Posterior cingulate gyrus (tissue), 11 donors: ENCODE results near the gene TMEM192.
"Not testable (repeated sequence)": the region's sequence is repeated elsewhere in the genome, so short reads cannot be mapped to it uniquely, and the experiment has no call there.

Experiments used
- DNase-seq, 10 donors: peaks; one replicate each; pipeline versions ENCODE4 v3.0.0 to v3.0.0-alpha.2; 2020 to 2021; ENCODE audit warnings: mixed read lengths in 3 of 10
- intact Hi-C: fragments of 100-400 bp; cut with DNase I; formaldehyde crosslinking; loops from one replicate; pipeline ENCODE4 v1.15.1; 2023

TMEM192 gene

DNA sequence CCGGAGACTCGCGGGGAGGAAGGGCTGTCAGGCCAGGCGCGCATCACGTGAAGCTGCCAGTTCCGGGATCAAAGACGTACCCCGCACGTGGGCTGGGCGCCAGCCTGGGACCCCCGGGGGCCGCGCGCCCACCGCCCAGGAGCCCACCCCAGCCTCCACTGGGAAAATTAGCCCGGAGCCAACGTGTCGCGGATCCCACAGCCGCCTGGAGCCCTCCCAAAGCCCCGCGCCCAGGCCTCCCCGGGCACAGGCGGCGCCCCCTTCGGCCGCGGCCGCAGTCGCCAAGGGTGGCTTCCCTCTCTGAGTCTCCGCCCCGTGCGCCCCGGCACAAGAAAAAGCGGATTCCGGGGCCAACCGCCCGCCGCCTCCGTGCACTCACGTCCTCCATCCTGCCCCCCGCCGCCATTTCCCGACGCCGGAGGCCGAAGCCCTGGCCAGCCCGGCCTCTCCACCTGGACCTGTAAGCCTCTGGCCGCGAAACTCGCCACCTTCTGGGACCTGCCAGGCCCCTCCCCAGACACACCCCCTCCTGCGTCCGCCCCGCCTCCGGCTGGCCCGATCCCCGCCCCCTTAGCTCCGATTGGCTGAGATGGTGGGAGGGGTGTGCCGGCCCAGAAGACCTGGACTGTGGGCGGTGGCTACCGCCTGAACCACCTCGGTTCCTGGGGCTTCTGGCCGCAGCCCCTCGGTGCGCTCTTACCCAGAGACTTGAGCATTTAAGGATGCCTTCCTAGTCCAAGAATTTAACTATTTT lies at the start of gene TMEM192:
TMEM192 (minus strand) TSS at position 493 of the 754 bp plus-strand sequence; CDS start at position 406, 87 bp downstream.
- peak; percentile 92 to 99 (median 96) for DNase-seq
- intact Hi-C loops = loop anchor here (1.0 to 5.0 kb wide), 2 partner anchors 95 to 215 kb away; partner anchors contain the start of genes KLHL2 and MSMO1

DNA sequence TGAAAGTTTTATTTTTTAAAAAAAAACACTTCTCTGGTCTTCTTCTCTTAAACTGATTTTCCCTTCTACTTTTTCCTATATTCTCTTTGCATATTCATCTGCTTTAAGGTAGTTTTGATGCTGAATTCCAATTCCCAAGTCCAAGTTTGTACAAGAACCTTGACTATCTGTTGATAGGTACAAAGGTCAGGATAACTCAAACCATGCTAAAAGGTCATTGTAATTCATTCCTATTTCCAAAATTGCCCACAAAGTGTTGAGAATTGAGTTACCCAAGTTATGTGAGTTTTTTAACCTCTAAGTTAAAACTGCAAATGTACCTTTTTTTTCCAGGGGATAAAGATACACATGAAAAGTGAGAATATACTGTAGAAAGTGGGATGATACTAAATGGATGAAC lies 46.1 kb upstream of the TMEM192 start:
- no peak for DNase-seq
- intact Hi-C loops = no loop called here

DNA sequence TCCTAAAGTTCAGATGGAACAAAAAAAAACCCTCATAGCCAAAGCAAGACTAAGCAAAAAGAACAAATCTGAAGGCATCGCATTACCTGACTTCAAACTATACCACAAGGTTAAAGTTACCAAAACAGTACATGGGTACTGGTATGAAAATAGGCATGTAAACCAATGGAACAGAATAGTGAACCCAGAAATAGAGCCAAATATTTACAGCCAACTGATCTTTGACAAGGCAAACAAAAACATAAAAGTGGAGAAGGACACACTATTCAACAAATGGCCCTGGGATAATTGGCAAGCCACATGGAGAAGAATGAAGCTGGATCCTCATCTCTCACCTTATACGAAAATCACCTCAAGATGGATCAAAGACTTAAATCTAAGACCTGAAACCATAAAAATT lies 44.2 kb upstream of the TMEM192 start:
- intact Hi-C loops = no loop called here
- DNase-seq = no peak

DNA sequence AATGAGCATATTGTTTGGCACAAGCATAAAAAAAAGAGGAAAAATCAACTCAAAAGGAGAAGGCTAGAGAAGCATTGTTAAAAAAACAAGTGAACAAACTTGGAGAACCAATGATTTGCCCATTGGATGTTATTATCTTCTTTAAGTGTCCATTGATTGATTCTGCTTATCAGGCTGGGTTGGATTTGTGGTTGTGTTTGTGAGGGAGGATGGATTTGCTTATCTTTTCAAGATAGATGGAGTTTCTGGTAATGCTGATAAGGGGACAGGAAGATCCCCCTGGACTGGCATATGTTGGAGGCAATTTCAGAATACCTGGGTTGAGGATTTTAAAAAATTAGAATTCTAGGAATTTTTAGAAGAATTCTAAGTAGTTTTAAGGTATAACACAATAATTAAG lies 41.8 kb upstream of the TMEM192 start:
- DNase-seq = no peak
- intact Hi-C loops = no loop called here

DNA sequence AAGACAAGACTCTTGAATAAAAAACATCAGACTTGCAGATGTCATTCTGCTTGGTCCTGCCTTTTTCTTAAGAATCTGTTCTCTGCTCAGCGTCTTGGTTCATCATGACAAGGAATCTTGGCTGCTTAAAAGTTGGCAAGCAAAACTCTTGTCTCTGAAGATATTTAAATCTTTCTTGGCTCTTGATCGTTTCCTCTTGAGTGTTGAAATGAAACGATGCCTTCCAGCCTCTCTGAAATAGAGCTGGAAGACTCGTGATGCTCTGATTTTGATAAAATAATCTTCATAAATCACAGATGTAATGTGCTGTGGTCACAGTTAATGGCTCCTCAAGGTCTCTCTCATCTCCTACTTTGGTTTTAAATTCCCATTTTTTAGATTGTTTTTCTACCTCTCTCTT lies 39.9 kb upstream of the TMEM192 start:
- intact Hi-C loops = no loop called here

DNA sequence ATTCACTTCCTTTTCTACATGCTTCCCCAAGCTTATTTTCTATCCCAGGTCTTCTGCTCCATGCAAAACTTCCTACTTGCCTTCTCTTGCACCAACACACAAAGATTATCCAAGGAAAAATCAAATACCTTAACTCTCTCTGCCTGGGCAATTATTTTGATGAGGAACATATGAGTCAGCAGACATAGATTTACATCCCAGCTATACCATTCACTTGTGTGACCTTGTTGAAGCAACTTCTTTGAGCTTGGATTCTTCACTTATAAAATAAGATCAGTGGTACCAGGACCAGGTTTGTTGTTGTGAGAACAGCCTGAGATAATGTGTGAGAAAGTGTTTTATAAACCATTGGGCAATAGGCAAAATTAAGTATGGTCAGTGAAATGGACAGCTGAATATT lies 39.1 kb upstream of the TMEM192 start:
- DNase-seq = no peak
- intact Hi-C loops = no loop called here

More for the DNA sequence above, 39.9 kb upstream of the TMEM192 start:
- DNase-seq = no peak

DNA sequence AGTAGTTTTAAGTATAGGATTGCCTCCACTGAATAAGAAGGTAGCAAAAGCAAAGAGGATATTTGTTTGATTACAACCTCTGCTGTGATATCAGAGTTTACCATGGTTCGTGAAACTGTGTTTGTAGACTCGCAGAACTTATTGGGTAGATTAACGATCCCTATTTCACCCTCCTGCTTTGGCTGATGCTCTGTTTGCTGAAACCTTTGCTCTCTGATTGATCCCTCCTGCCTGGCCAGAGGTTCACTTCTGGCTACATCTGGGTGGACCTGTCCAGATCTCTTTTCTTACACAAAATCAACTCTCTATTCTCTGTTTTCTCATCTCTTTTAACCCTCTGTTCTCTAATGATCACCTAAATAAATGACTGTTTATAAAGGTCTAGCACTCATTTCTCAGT lies 37.9 kb upstream of the TMEM192 start:
- DNase-seq = no peak
- intact Hi-C loops = no loop called here

DNA sequence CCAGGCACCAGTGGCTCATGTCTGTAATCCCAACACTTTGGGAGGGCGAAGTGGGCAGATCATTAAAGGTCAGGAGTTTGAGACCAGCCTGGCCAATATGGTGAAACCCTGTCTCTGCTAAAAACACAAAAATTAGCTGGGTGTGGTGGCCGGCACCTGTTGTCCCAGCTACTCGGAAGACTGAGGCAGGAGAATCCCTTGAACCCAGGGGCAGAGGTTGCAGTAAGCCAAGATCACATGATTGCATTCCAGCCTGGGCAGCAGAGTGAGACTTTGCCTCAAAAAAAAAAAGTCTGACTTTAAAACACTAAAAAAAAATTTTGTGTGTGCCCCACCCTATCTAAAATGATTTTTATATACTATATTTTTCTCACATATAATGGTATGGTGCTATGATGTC lies 26.2 kb upstream of the TMEM192 start:
- no peak for DNase-seq
- intact Hi-C loops = loop anchor here (10.0 kb wide), 1 partner anchor 946 kb away; no protein-coding TSS in a partner anchor

DNA sequence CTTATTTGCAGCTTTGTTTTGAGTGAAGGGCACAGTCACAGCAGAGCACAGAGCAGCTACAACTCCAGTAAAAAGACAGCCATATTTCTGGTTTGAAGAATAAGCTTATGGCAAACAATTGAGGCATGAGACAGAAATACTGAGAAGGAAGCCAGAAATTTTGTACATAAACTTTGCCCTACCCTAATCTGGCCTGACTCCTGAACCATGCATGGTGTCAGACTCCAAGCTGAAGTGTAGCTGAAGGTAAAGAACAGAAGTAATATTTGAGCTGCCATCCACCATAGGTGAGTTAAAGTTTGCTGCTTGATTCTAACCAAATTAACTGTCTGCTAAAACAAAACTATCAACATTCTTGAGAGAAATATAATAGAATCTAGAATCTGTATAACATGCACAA lies 24.5 kb upstream of the TMEM192 start:
- no peak for DNase-seq
- intact Hi-C loops = loop anchor here (10.0 kb wide), 1 partner anchor 948 kb away; no protein-coding TSS in a partner anchor

DNA sequence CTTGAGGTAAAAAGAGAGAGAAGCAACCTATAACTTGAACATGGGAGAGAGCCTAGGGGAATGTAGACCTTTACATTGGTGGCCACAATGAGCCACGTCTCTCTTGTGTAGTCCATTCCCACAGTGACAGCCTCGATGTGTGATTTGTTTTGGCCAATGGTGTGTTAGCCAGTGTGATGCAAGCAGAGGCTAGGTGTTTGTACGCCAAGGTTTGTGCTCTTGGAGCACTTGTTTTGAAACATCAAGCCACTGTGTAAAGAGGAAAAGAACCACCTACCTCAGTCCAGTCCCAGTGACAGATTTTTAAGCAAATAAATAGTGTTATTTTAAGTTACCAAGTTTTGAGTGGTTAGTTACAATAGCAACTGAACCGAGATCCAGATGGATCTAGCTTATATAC lies 23.9 kb upstream of the TMEM192 start:
- intact Hi-C loops = loop anchor here (10.0 kb wide), 1 partner anchor 948 kb away; no protein-coding TSS in a partner anchor
- no peak for DNase-seq

DNA sequence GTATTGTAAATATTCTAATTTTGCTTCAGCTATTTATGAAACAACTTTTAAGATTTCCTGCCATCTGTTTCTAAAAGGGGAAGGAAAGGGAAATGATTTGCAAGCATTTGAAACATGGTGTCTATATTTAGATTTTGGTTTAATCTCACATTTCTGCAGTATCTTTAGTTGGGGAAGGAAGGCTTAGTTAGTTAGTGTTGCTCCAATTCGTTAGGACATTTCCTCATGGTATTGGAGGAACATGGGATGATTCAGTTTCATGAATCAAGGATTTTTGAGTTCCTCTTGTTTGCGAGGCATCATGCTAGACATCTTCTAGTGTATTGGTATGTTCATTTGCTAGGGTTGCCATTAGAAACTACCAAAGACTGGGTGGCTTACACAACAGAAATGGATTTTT lies 20.5 kb upstream of the TMEM192 start:
- intact Hi-C loops = loop anchor here (5.0 to 10.0 kb wide), 3 partner anchors 69 to 952 kb away; no protein-coding TSS in a partner anchor
- no peak for DNase-seq

DNA sequence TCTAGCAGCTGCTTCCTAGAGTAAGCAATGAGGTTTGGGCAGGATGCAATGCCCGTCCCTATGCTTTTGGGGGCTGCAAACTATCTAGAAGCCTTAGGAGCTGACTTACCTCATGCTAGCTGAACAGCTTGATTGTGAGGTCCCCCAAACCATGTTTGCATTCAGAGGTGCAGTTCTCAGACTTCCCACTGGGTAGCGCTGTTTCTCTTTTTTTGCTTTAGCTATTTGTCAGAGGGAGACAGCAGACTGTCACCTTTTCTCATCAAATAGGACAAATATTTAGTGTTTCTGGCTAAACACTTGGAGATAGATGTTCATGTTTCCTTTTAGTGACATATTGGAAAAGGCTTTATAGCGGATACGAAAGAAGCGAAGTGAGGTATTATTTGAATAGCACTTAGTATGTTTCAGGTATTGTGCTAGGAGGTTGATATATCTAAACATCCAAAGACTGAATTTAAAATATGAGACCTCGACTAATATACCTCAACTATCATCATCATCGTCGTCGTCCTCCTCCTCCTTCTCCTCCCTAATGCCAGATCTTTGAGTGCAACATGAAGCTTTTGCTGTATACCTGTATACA lies 18.7 kb upstream of the TMEM192 start:
- DNase-seq = peak in 8 of 10 donors; percentile 29 to 89 (median 81)
- intact Hi-C loops = loop anchor here (1.0 to 10.0 kb wide), 4 partner anchors 71 to 953 kb away; no protein-coding TSS in a partner anchor

DNA sequence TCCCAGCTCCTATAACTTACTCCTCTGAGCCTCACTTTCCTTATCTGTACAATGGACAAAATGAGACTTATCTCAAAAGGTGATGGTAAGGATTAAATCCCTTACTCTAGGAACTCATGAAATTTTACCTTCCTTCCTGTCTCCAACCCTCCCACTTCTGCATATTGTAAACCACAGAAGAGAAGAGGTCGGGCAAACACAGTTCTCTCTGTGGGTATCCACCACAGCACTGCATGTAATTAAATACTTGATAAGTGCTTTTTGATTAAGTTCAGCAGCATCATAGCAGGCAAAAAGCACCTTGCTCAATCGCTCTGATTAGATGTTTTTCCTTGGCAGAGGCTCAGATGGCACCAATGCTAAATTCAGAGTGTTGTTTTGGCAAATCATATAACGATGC lies 17.3 kb upstream of the TMEM192 start:
- no peak for DNase-seq
- intact Hi-C loops = loop anchor here (5.0 to 10.0 kb wide), 3 partner anchors 72 to 955 kb away; no protein-coding TSS in a partner anchor

DNA sequence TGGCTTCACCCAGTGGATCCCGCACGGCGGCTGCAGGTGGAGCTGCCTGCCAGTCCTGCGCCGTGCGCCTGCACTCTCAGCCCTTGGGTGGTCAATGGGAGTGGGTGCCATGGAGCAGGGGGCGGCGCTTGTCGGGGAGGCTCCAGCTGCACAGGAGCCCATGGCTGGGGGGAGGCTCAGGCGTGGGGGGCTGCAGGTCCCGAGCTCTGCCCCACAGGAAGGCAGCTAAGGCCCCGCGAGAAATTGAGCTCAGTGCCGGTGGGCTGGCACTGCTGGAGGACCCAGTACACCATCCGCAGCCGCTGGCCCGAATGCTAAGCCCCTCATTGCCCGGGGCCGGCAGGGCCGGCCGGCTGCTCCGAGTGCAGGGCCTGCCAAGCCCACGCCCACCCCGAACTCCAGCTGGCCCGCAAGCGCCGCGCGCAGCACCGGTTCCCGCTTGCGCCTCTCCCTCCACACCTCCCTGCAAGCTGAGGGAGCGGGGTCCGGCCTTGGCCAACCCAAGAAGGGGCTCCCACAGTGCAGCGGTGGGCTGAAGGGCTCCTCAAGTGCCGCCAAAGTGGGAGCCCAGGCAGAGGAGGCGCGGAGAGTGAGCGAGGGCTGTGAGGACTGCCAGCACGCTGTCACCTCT lies 13.3 kb upstream of the TMEM192 start:
- DNase-seq = peak in 1 of 10 donors; percentile 83
- intact Hi-C loops = not testable (repeated sequence)

DNA sequence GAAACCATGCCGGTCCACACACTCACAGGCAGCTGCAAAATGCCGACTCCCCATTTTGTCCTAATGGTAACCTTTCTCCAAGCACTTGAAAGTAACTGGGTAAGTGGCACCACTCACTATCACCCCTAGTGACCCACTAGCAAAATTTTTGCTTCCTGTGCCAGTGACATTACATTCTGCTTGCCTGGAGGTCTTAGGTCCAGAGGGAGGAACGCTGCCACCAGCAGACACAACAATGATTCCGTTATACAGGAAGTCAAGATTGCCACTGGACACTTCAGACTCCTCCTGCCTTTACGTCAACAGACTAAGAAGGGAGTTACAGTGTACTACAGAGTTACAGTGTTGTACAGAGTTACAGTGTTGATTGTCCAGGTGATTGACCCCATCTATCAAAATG lies 11.8 kb upstream of the TMEM192 start:
- intact Hi-C loops = no loop called here
- DNase-seq = no peak

DNA sequence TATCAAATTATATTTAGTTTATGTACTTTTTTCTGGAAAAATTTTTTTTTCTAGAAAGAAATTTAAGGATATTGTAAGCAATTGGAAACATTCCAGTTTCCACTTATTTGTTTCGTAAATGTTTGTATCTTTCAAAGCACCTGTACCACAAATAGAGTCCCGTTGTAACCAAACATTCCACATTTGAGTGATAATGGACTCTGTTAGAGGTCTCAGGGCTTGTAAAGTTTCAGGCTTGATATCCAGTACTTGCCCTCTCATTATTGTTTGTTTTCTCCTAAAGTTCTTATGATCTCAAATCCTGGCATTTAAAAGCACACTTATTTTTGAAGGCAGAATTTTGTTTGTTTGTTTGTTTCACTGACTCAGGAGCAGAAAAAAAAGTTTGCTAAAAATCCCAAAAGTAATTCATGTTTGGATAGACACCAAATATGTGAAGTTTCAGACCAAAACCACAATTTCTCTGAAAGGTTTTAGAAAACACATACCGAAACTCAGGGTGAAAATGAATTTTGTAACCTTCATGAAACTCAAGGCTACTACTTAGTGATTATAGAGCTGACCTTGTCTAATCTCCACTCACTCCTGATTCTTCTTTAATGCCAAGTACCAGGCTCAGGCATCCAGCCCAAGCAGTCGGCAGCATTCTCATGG lies 5.7 kb upstream of the TMEM192 start:
- DNase-seq = no peak
- intact Hi-C loops = no loop called here

DNA sequence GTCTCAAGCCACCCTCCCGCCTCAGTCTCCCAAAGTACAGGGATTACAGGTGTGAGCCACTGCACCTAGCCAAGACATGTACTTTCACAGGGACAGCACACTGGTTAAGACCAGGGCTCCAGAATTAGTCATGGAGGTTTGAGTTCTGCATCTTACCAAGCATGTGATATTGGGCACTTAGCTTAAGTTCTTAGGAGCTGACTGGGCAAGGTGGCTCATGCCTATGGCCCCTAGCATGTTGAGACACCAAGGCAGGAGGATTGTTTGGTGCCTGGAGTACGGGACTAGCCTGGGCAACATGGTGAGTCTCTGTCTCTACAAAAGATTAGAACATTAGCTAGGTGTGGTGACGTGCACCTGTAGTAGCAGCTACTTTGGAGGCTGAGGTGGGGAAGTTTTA lies 2.6 kb upstream of the TMEM192 start:
- intact Hi-C loops = no loop called here
- no peak for DNase-seq

DNA sequence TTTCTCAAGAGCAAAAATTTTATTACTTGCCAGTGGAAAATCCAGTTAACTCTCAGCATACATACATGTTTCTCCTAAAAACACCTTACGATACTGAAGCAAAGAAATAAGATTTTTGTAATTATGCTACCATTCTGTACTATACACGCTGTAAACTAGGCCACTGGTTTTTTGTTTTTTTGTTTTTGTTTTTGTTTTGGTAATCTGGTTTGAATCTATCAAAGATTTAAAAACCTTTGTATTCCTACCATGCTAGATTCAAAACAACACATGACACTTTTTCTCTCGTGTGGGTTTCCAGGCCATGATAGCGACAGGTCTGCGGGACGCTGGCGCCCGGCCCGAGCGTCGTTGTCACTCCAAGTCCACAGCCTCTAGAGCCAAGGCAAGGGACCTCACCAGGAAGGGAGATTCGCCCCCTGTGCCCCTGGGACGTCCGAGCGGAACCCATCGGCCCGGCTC lies 723 bp downstream of the TMEM192 start:
- intact Hi-C loops = loop anchor here (1.0 to 5.0 kb wide), 2 partner anchors 95 to 215 kb away; partner anchors contain the start of genes KLHL2 and MSMO1
- DNase-seq = no peak

DNA sequence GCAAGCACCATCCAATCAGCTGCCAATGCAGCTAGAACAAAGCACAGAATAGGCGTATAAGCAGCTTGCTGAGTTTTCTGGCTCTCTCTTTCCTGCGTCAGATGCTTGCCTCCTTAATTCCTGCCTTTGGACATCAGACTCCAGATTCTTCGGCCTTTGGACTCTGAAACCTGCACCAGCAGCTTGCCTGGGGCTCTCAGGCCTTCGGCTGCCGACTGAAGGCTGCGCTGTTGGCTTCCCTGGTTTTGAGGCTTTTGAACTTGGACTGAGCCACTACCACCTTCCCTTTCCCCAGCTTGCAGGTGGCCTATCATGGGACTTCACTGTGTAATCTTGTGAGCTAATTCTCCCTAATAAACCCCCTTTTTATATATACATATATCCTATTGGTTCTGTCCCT lies 6.1 kb downstream of the TMEM192 start:
- intact Hi-C loops = no loop called here
- no peak for DNase-seq

DNA sequence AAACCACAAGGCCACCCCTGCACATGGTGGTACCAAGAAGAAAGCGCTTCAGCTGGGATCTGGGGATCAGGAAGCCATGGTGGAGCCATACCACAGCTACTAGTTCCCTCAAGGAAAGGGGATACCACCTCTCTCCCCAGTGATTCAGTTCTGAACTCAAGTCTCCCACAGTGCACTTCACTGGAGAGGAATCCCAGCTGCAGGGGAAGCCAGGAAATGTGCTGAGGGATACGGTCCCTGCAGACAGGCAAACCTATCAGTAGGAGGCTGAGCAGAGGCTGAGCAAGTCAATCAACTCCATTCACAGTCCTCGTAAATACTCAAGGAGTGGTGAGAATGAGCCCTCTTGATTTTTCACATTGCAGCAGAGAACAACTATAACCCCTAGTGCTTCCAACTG lies 11.0 kb downstream of the TMEM192 start:
- intact Hi-C loops = no loop called here
- DNase-seq = no peak
